Measurements from ENCODE around the gene EPS8.

EPS8 gene

GRCh38 chr12:15679151-15679550, 110.0 kb downstream of the EPS8 start:
- peak in 1 of 2 donors; percentile 45 for DNase-seq (ENCODE audit: low read depth in 2 of 2)
- no peak for TF ChIP-seq CTCF (IDR thresholded peaks at IDR 0.05; ENCODE audit: low read depth, low read length)
- no peak overlapping the region for H3K4me3 ChIP-seq (replicated peaks in 1 of 2; ENCODE audit: low read depth in 2 of 2, low read length in 2 of 2)

GRCh38 chr12:15677726-15678201, 111.4 kb downstream of the EPS8 start:
- no peak overlapping the region for H3K4me3 ChIP-seq (replicated peaks in 1 of 2; ENCODE audit: low read depth in 2 of 2, low read length in 2 of 2)
- TF ChIP-seq CTCF (IDR thresholded peaks at IDR 0.05; ENCODE audit: low read depth, low read length), result no peak
- DNase-seq (ENCODE audit: low read depth in 2 of 2), result no peak

- no peak overlapping the region for H3K4me3 ChIP-seq (replicated peaks in 1 of 2; ENCODE audit: low read depth in 2 of 2, low read length in 2 of 2)
- DNase-seq (ENCODE audit: low read depth in 2 of 2), result no peak
- TF ChIP-seq CTCF (IDR thresholded peaks at IDR 0.05; ENCODE audit: low read depth, low read length), result no peak
Observed at GRCh38 chr12:15677228-15677627, 112.0 kb downstream of the EPS8 start.

- no peak for TF ChIP-seq CTCF (IDR thresholded peaks at IDR 0.05; ENCODE audit: low read depth, low read length)
- no peak overlapping the region for H3K4me3 ChIP-seq (replicated peaks in 1 of 2; ENCODE audit: low read depth in 2 of 2, low read length in 2 of 2)
- no peak for DNase-seq (ENCODE audit: low read depth in 2 of 2)
Observed at GRCh38 chr12:15672671-15673270, 116.4 kb downstream of the EPS8 start.

GRCh38 chr12:15670756-15671155, 118.4 kb downstream of the EPS8 start:
- no peak for DNase-seq (ENCODE audit: low read depth in 2 of 2)
- no peak for TF ChIP-seq CTCF (IDR thresholded peaks at IDR 0.05; ENCODE audit: low read depth, low read length)

GRCh38 chr12:15669256-15669948, 119.8 kb downstream of the EPS8 start:
- no peak overlapping the region for H3K4me3 ChIP-seq (replicated peaks in 1 of 2; ENCODE audit: low read depth in 2 of 2, low read length in 2 of 2)
- DNase-seq (ENCODE audit: low read depth in 2 of 2), result peak in 1 of 2 donors; percentile 56
- TF ChIP-seq CTCF (IDR thresholded peaks at IDR 0.05; ENCODE audit: low read depth, low read length), result no peak

More at GRCh38 chr12:15670756-15671155, 118.4 kb downstream of the EPS8 start:
- no peak overlapping the region for H3K4me3 ChIP-seq (replicated peaks in 1 of 2; ENCODE audit: low read depth in 2 of 2, low read length in 2 of 2)

Measured in cardiac fibroblast (primary cell).